HG03066 (cell line): Measurements from ENCODE around the gene SELENOF.
"Not testable (repeated sequence)": the region's sequence is repeated elsewhere in the genome, so short reads cannot be mapped to it uniquely, and the experiment has no call there.

ENCODE experiments used
- ATAC-seq: cut with Tn5 transposase; IDR thresholded peaks from one replicate; pipeline ENCODE4 v1.9.1; 2021; ENCODE audit warnings: low read depth; ENCODE audit not compliant: unreplicated experiment

SELENOF gene

GRCh38 chr1:86922445-86922844, 8.5 kb upstream of the SELENOF start:
- no peak for ATAC-seq

GRCh38 chr1:86916752-86917151, 2.8 kb upstream of the SELENOF start:
- ATAC-seq = no peak

- ATAC-seq = no peak
Measured at GRCh38 chr1:86915737-86916235, 1.9 kb upstream of the SELENOF start.

- peak; percentile 20 for ATAC-seq
Measured at GRCh38 chr1:86914998-86915736, 1.2 kb upstream of the SELENOF start.

GRCh38 chr1:86914601-86914997, 673 bp upstream of the SELENOF start, which contains the start of gene HS2ST1:
HS2ST1 (plus strand) TSS chr1:86914635.
- ATAC-seq = no peak

- ATAC-seq = peak; percentile 33
Measured at GRCh38 chr1:86913399-86913895, 479 bp downstream of the SELENOF start.

GRCh38 chr1:86912281-86912900, 1.5 kb downstream of the SELENOF start:
- no peak for ATAC-seq

GRCh38 chr1:86906419-86906818, 7.5 kb downstream of the SELENOF start:
- no peak for ATAC-seq

- no peak for ATAC-seq
Measured at GRCh38 chr1:86905875-86906274, 8.1 kb downstream of the SELENOF start.

GRCh38 chr1:86899401-86899800, 14.5 kb downstream of the SELENOF start:
- not testable (repeated sequence) for ATAC-seq

- ATAC-seq = no peak
Measured at GRCh38 chr1:86888327-86888726, 25.6 kb downstream of the SELENOF start.

- ATAC-seq = peak; percentile 58
Measured at GRCh38 chr1:86887479-86888162, 26.3 kb downstream of the SELENOF start.

GRCh38 chr1:86875722-86876121, 38.2 kb downstream of the SELENOF start:
- ATAC-seq = no peak

- ATAC-seq = no peak
Measured at GRCh38 chr1:86872086-86872485, 41.8 kb downstream of the SELENOF start.

GRCh38 chr1:86871001-86871400, 42.9 kb downstream of the SELENOF start:
- no peak for ATAC-seq

- no peak for ATAC-seq
Measured at GRCh38 chr1:86868477-86868876, 45.4 kb downstream of the SELENOF start.

- ATAC-seq = not testable (repeated sequence)
Measured at GRCh38 chr1:86867278-86867677, 46.6 kb downstream of the SELENOF start.

GRCh38 chr1:86866665-86867064, 47.3 kb downstream of the SELENOF start:
- ATAC-seq = no peak

GRCh38 chr1:86865973-86866637, 47.8 kb downstream of the SELENOF start:
- ATAC-seq = no peak

GRCh38 chr1:86862920-86863319, 51.0 kb downstream of the SELENOF start:
- ATAC-seq = no peak

GRCh38 chr1:86861424-86861823, 52.5 kb downstream of the SELENOF start:
- ATAC-seq = no peak
